Measurements from ENCODE around the gene CROCC2.

Gene CROCC2

GRCh38 chr2:240959214-240959940, 53.2 kb downstream of the CROCC2 start:
- FAIRE-seq, result no peak

- FAIRE-seq, result no peak
Observed at GRCh38 chr2:240959941-240960308, 53.8 kb downstream of the CROCC2 start.

GRCh38 chr2:240960309-240960970, 54.3 kb downstream of the CROCC2 start:
- no peak for FAIRE-seq

- no peak for FAIRE-seq
Observed at GRCh38 chr2:240960971-240961876, 55.1 kb downstream of the CROCC2 start.

GRCh38 chr2:240961910-240962299, 55.8 kb downstream of the CROCC2 start:
- no peak for FAIRE-seq

- no peak for FAIRE-seq
Observed at GRCh38 chr2:240962300-240963064, 56.3 kb downstream of the CROCC2 start.

GRCh38 chr2:240963065-240963867, 57.1 kb downstream of the CROCC2 start:
- FAIRE-seq, result no peak

- FAIRE-seq, result no peak
Observed at GRCh38 chr2:240963868-240964703, 58.0 kb downstream of the CROCC2 start.

GRCh38 chr2:240964704-240965295, 58.7 kb downstream of the CROCC2 start:
- FAIRE-seq, result no peak

GRCh38 chr2:240965296-240965904, 59.3 kb downstream of the CROCC2 start:
- no peak for FAIRE-seq

GRCh38 chr2:240965905-240966456, 59.8 kb downstream of the CROCC2 start:
- FAIRE-seq, result no peak

GRCh38 chr2:240966457-240966905, 60.3 kb downstream of the CROCC2 start:
- no peak for FAIRE-seq

GRCh38 chr2:240966906-240967680, 61.0 kb downstream of the CROCC2 start:
- FAIRE-seq, result no peak

GRCh38 chr2:240967681-240968621, 61.8 kb downstream of the CROCC2 start:
- FAIRE-seq, result no peak

- FAIRE-seq, result no peak
Observed at GRCh38 chr2:240968731-240969624, 62.8 kb downstream of the CROCC2 start.

- no peak for FAIRE-seq
Observed at GRCh38 chr2:240970104-240970503, 64.0 kb downstream of the CROCC2 start.

- no peak for FAIRE-seq
Observed at GRCh38 chr2:240970816-240971215, 64.7 kb downstream of the CROCC2 start.

Measured in A204.1 (cell line).